Dedifferentiated amniotic fluid mesenchymal stem cell (primary cell): ENCODE data around the gene HIGD1B.
A peak's percentile ranks its signal among the peaks of the same experiment; 100 is the strongest.

Experiments
- DNase-seq: peaks from one replicate; pipeline ENCODE4 v3.0.0-alpha.2; 2016; ENCODE audit errors: extremely low spot score

HIGD1B gene

GRCh38 chr17:44878627-44879221 lies 31.0 kb downstream of the HIGD1B start:
- DNase-seq = peak; percentile 29

DNA sequence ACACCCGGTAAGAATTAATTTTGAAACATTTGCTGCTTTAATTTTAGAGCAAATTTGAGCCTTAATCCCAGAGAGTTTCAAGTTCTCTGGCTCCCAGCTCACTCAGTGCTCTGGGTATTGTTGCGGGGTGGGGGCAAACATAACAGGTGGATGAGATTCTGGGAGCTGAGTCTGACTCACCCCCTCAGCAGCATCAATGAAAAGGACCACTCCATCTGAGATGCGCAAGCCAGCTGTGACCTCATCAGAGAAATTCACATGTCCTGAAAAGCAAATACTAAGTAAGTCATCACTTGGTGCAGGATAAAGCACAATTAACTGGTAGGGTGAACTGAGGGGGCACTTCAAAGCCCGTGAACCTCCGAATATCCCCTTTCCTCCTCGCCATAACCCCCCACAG lies 31.7 kb downstream of the HIGD1B start:
- DNase-seq = no peak

- DNase-seq = no peak
These were observed 32.4 kb downstream of the HIGD1B start for GRCh38 chr17:44880062-44880461.

DNA sequence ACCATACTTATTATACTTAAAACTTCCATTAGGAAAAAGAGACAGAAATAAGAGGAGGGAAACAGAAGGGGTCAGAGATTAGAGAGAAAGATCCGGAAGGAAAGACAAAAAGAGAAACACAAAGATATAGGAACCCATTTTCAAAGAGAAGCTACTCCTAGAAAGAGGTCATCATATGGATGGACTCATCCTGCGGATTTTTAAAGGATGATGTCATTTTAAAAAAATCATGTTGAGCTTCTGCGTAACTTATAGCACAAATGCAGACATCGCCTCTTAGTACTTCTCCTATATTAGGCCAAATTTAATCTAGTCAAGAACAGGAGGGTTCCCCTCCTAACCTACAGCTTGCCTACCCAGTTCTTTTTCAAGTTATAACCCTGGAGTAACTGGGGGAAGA lies 33.5 kb downstream of the HIGD1B start:
- DNase-seq = no peak

DNA sequence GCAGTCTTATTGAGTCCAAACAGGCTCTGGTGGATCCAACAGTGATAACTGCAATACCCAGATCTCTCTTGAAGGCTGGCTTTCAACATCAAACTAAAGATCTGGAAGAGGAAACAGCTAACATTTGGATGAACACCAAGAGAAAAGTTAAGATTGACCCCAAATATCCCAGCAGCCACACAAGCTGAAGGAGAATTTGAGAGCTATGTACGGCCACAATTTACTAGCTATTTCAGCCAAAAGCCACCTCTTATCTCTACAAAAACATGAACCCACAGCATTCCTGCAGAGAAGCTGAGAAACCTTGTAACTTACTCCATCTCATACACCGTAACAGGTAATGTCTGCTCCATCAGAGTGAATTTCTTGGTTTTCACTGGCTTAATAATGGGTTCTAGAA lies 37.3 kb downstream of the HIGD1B start:
- no peak for DNase-seq

- DNase-seq = no peak
These were observed 39.3 kb downstream of the HIGD1B start for GRCh38 chr17:44887016-44887415.

- no peak for DNase-seq
These were observed 40.6 kb downstream of the HIGD1B start for GRCh38 chr17:44887971-44888954.

DNA sequence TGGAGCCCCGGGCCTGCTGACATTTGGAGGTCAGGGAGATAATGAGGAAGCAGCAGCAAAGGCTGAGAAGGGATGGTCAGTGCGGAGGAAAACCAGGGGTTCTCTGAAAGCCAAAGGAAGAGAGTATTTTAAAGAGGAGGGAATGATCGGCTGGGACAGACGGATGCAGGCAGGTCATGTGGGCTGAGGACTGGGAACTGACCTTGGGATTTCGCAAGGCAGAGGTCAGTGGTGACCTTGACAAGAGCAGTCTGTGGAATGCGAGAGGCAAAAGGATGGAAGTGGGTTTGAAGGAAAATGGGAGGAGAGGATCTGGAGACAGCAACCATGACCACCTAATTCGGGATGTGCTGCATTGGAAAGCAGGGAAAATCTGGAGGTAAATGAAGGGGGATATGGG lies 41.3 kb downstream of the HIGD1B start:
- DNase-seq = no peak

- DNase-seq = no peak
These were observed 44.6 kb downstream of the HIGD1B start for GRCh38 chr17:44892250-44892649.

DNA sequence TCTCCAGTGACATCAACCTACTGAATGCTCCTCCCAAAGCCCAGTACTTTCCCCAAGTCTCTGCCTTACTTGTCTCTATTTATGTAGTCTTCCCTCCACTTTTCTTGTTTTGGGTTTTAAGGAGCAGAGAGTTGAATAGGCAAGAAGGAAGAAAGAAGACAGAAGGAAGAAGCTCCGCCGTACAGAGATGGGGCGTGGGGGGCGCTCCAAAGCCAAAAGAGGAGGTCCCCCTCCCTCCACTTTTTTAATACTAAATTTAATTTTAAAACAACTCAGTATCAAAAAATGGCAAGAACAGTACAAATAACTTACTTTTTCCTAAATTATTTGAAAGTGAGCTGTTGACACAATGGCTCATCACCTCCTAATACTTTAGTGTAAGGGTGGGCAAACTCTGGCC lies 47.0 kb downstream of the HIGD1B start:
- no peak for DNase-seq

GRCh38 chr17:44898768-44899073 lies 51.0 kb downstream of the HIGD1B start:
- peak; percentile 28 for DNase-seq

- DNase-seq = peak; percentile 83
These were observed 51.5 kb downstream of the HIGD1B start, which contains the start of gene EFTUD2 for GRCh38 chr17:44899074-44899782. Gene EFTUD2 (minus strand): TSS chr17:44899445. CDS start chr17:44894521, 4,924 bp downstream.
